Lung (tissue), 12 donors: ENCODE data around the gene SYTL4. TPM values are rescaled to one million over a fixed set of nuclear protein-coding genes. Genes with fewer than 3 reads are reported as not detected.

Source experiments
- ATAC-seq: fragments of 200-7000 bp; cut with Tn5 transposase; one replicate; pipeline ENCODE4 v1.9.1; 2020; ENCODE audit warnings: moderate number of reproducible peaks; ENCODE audit not compliant: insufficient read depth, low FRiP score
- DNase-seq, 3 donors: peaks; one replicate each; pipeline ENCODE4 v3.0.0-alpha.2; 2013 to 2017
- H3K27ac ChIP-seq, 2 donors: one replicate each; pipeline ENCODE4 v1.5.1; 2013; ENCODE audit warnings: mild to moderate bottlenecking in 2 of 2, moderate library complexity in 2 of 2, control low read depth in 1 of 2, inconsistent platforms in 1 of 2, low read depth in 1 of 2, low read length in 1 of 2
- H3K27me3 ChIP-seq, 3 donors: one replicate each; pipeline ENCODE4 v1.5.1; 2013; ENCODE audit warnings: low read length in 2 of 3; ENCODE audit not compliant: control insufficient read depth in 3 of 3, insufficient read depth in 3 of 3
- H3K36me3 ChIP-seq, 4 donors: one replicate each; pipeline ENCODE4 v1.5.1; 2013; ENCODE audit warnings: low read length in 4 of 4, mild to moderate bottlenecking in 1 of 4, moderate library complexity in 1 of 4; ENCODE audit not compliant: control insufficient read depth in 4 of 4, insufficient read depth in 4 of 4
- H3K4me1 ChIP-seq, 5 donors: one replicate each; pipeline ENCODE4 v1.5.1; 2013; ENCODE audit warnings: low read length in 5 of 5, mild to moderate bottlenecking in 2 of 5, moderate library complexity in 1 of 5; ENCODE audit not compliant: control insufficient read depth in 5 of 5, insufficient read depth in 5 of 5
- H3K4me3 ChIP-seq: one replicate; pipeline ENCODE4 v1.5.1; 2013; ENCODE audit warnings: mild to moderate bottlenecking, control low read depth, moderate library complexity
- H3K9ac ChIP-seq, 2 donors: one replicate each; pipeline ENCODE4 v1.5.1; 2013; ENCODE audit warnings: low read length in 2 of 2, control low read depth in 1 of 2; ENCODE audit not compliant: insufficient read depth in 1 of 2
- H3K9me3 ChIP-seq, 4 donors: one replicate each; pipeline ENCODE4 v1.5.1; 2013; ENCODE audit warnings: low read length in 3 of 4, mild to moderate bottlenecking in 1 of 4, moderate library complexity in 1 of 4; ENCODE audit not compliant: control insufficient read depth in 4 of 4, insufficient read depth in 3 of 4
- CTCF ChIP-seq: IDR thresholded peaks from 2 replicates; pipeline ENCODE4 v1.5.1; 2012; ENCODE audit warnings: mild to moderate bottlenecking; ENCODE audit errors: control extremely low read depth, extremely low read depth
- WGBS, 2 donors: extraction: QIAGEN DNeasy Blood & Tissue Kit; methylation state at CpG; one replicate each; pipeline ENCODE4 v1.1.7; 2013; 5-methylcytosine and 5-hydroxymethylcytosine counted together
- polyA plus RNA-seq, 2 donors: library from polyadenylated mRNA; stranded (reverse); fragments of 200-250 nt; gene quantifications; one replicate each; pipeline ENCODE4 v1.2.1, GENCODE V29; 2013
- total RNA-seq, 2 donors: library from RNA; depleted of rRNA in 1 of 2; stranded (reverse); fragments of >200 nt in 1 of 2; gene quantifications; one replicate each; pipeline ENCODE4 v1.2.1, GENCODE V29; 2014 to 2021
- donor health status: control.
- donor health status: control.
- donor health status: Bipolar disorder and iron deficiency.
- donor health status: healthy.
- donor health status: DM: yes; HTN: yes; CAD: no.

Gene SYTL4
- total and polyA plus RNA-seq, 4 donors = 3.4 to 11.7 (median 4.7) TPM

- Histone ChIP-seq H3K4me1 (no peaks in the 10 kb centered on the region), H3K27me3 (peaks cover 0 to 11% (median 4%) of the 10 kb centered on the region in 3 donors), H3K27ac (no peak overlapping the region), H3K9ac (no peak overlapping the region), H3K36me3 (no peaks in the 10 kb centered on the region), H3K4me3 (no peak overlapping the region), H3K9me3 (no peaks in the 10 kb centered on the region)
- DNase-seq = no peak
- no peak for ATAC-seq
- TF ChIP-seq CTCF = no peak
These were observed 10.6 kb downstream of the SYTL4 start for GRCh38 chrX:100721328-100721727.

GRCh38 chrX:100720301-100720700 is 11.6 kb downstream of the SYTL4 start:
- no peak overlapping the region for H3K4me3 ChIP-seq
- WGBS, 2 donors = 65 to 91% methylated on average over 2 of the region's 2 CpGs
- no peaks in the 10 kb centered on the region for H3K4me1 ChIP-seq
- H3K27me3 ChIP-seq = peaks cover 0 to 11% (median 4%) of the 10 kb centered on the region in 3 donors
- H3K9ac ChIP-seq = no peak overlapping the region
- no peak overlapping the region for H3K27ac ChIP-seq
- no peaks in the 10 kb centered on the region for H3K36me3 ChIP-seq
- DNase-seq (no peak), ATAC-seq (no peak)
- no peak for TF ChIP-seq CTCF
- no peaks in the 10 kb centered on the region for H3K9me3 ChIP-seq

- H3K4me3 ChIP-seq = no peak overlapping the region
- TF ChIP-seq CTCF = no peak
- peaks cover 0 to 11% (median 4%) of the 10 kb centered on the region in 3 donors for H3K27me3 ChIP-seq
- no peaks in the 10 kb centered on the region for H3K9me3 ChIP-seq
- no peaks in the 10 kb centered on the region for H3K36me3 ChIP-seq
- DNase-seq = no peak
- 81 to 93% methylated on average over 2 of the region's 2 CpGs for WGBS, 2 donors
- no peak for ATAC-seq
- H3K9ac ChIP-seq = no peak overlapping the region
- H3K27ac ChIP-seq = no peak overlapping the region
- no peaks in the 10 kb centered on the region for H3K4me1 ChIP-seq
These were observed 12.8 kb downstream of the SYTL4 start for GRCh38 chrX:100719139-100719538.

- no peak for TF ChIP-seq CTCF
- ATAC-seq (no peak), DNase-seq (no peak)
- H3K9me3 ChIP-seq = no peaks in the 10 kb centered on the region
- H3K36me3 ChIP-seq = no peaks in the 10 kb centered on the region
- H3K4me3 ChIP-seq = no peak overlapping the region
- peaks cover 0 to 14% (median 4%) of the 10 kb centered on the region in 3 donors for H3K27me3 ChIP-seq
- WGBS, 2 donors = 82 to 91% methylated on average over 8 of the region's 8 CpGs
- H3K9ac ChIP-seq = no peak overlapping the region
- H3K27ac ChIP-seq = no peak overlapping the region
- H3K4me1 ChIP-seq = no peaks in the 10 kb centered on the region
These were observed 14.6 kb downstream of the SYTL4 start for GRCh38 chrX:100717363-100717762.
